ENCODE data around the gene FKBP2.

GRCh38 chr11:64244966-64245365 is 4.1 kb downstream of the FKBP2 start:
- no peak for TF ChIP-seq CTCF (optimal IDR thresholded peaks at IDR 0.05 in 1 of 3, IDR thresholded peaks at IDR 0.05 in 1 of 3, conservative IDR thresholded peaks at IDR 0.05 in 1 of 3; ENCODE audit: extremely low read depth in 1 of 3, insufficient read depth in 2 of 3, low read length in 3 of 3)
- TF ChIP-seq EZH2 (IDR thresholded peaks at IDR 0.05; ENCODE audit: low read length) = no peak

All from keratinocyte (primary cell).